ENCODE data around the gene OCIAD1. TPM values are rescaled to one million over a fixed set of nuclear protein-coding genes. Genes with fewer than 3 reads are reported as not detected.

The OCIAD1 gene
- polyA plus RNA-seq, 3 donors = 112 to 145 (median 139) TPM

DNA sequence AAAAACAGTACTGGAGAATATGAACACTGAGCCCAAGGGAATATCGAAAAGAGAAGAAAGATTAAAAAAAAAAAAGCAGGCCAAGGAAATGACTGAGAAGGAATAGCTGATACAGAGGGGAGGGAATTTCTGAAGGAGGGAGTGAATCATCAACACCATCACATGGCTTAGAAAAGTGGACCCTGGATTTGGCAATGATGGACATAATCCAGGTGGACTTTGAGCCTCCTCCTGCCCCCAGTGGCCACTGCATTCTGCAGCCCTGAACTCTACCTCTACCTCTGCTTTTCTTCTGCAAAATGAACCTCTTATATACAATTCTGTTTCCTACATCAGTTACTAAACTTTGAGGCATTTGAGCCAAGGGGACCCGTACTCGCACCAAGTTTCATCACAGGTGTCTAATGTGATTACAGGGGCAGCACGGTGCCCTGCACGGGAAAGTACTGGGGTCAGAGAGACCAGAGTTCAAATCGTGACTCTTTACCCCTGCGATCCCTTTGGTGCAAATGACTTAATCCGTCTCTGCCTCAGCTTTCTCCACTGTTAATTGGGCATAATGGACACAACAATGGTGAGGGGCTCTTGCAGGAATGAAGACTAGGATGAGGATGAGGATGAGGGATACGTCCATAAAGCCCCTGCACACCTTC lies 74.6 kb downstream of the OCIAD1 start:
- no peak for DNase-seq
- intact Hi-C loops (cut with micrococcal nuclease) = no loop called here
- peaks cover 6 to 9% of the 10 kb centered on the region in 2 donors for H3K4me1 ChIP-seq (ENCODE audit: control insufficient read depth in 1 of 2, insufficient read depth in 2 of 2, low read length in 2 of 2)
- H3K9me3 Mint-ChIP-seq = peaks cover 0 to 6% (median 2%) of the 10 kb centered on the region in 7 donors
- no peaks in the 10 kb centered on the region for H3K36me3 ChIP-seq (replicated peaks in 1 of 2; ENCODE audit: control insufficient read depth in 1 of 2, insufficient read depth in 2 of 2, low read length in 2 of 2)
- H3K79me2 ChIP-seq (ENCODE audit: insufficient read depth, low read length) = no peaks in the 10 kb centered on the region
- H3K36me3 Mint-ChIP-seq = peaks cover 0 to 2% of the 10 kb centered on the region in 2 donors
- peaks cover 0 to 3% of the 10 kb centered on the region in 2 donors for H3K27me3 ChIP-seq (ENCODE audit: control insufficient read depth in 2 of 2, insufficient read depth in 2 of 2, low read length in 2 of 2)
- peaks cover 4 to 9% (median 6%) of the 10 kb centered on the region in 3 donors for H3K27me3 Mint-ChIP-seq (ENCODE audit: low read depth in 3 of 3)
- WGBS (ENCODE audit: insufficient coverage) = 100% methylated on average over 3 of the region's 9 CpGs
- H4K20me1 ChIP-seq (ENCODE audit: insufficient read depth, low read length) = no peaks in the 10 kb centered on the region
- no peak overlapping the region for H3K9ac ChIP-seq (ENCODE audit: insufficient read depth, low read length, poor library complexity, severe bottlenecking)
- H3K4me3 Mint-ChIP-seq = peak overlapping the region; percentile 81 to 87
- H3K4me3 ChIP-seq (replicated peaks in 1 of 3; ENCODE audit: low read depth in 2 of 3, low read length in 3 of 3) = peak overlapping the region in 1 of 3 experiments; percentile 74
- no peak overlapping the region for H3K27ac Mint-ChIP-seq
- H3K9me3 ChIP-seq (replicated peaks in 1 of 2; ENCODE audit: control insufficient read depth in 1 of 2, insufficient read depth in 1 of 2, low read length in 2 of 2) = peaks cover 0 to 2% of the 10 kb centered on the region in 2 donors
- H2AFZ ChIP-seq (ENCODE audit: insufficient read depth, low read depth, low read length, poor library complexity, severe bottlenecking) = peak overlapping the region; percentile 86
- peaks cover 12% of the 10 kb centered on the region for H3K4me1 Mint-ChIP-seq
- TF ChIP-seq, protein P1, sequence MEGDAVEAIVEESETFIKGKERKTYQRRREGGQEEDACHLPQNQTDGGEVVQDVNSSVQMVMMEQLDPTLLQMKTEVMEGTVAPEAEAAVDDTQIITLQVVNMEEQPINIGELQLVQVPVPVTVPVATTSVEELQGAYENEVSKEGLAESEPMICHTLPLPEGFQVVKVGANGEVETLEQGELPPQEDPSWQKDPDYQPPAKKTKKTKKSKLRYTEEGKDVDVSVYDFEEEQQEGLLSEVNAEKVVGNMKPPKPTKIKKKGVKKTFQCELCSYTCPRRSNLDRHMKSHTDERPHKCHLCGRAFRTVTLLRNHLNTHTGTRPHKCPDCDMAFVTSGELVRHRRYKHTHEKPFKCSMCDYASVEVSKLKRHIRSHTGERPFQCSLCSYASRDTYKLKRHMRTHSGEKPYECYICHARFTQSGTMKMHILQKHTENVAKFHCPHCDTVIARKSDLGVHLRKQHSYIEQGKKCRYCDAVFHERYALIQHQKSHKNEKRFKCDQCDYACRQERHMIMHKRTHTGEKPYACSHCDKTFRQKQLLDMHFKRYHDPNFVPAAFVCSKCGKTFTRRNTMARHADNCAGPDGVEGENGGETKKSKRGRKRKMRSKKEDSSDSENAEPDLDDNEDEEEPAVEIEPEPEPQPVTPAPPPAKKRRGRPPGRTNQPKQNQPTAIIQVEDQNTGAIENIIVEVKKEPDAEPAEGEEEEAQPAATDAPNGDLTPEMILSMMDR (IDR thresholded peaks at IDR 0.05) = no peak
- H3K4me2 ChIP-seq (replicated peaks; ENCODE audit: extremely low read depth, low read length, poor library complexity, severe bottlenecking) = peak overlapping the region; percentile 69
- no peak overlapping the region for H3K27ac ChIP-seq (ENCODE audit: low read depth in 1 of 2, low read length in 2 of 2)

DNA sequence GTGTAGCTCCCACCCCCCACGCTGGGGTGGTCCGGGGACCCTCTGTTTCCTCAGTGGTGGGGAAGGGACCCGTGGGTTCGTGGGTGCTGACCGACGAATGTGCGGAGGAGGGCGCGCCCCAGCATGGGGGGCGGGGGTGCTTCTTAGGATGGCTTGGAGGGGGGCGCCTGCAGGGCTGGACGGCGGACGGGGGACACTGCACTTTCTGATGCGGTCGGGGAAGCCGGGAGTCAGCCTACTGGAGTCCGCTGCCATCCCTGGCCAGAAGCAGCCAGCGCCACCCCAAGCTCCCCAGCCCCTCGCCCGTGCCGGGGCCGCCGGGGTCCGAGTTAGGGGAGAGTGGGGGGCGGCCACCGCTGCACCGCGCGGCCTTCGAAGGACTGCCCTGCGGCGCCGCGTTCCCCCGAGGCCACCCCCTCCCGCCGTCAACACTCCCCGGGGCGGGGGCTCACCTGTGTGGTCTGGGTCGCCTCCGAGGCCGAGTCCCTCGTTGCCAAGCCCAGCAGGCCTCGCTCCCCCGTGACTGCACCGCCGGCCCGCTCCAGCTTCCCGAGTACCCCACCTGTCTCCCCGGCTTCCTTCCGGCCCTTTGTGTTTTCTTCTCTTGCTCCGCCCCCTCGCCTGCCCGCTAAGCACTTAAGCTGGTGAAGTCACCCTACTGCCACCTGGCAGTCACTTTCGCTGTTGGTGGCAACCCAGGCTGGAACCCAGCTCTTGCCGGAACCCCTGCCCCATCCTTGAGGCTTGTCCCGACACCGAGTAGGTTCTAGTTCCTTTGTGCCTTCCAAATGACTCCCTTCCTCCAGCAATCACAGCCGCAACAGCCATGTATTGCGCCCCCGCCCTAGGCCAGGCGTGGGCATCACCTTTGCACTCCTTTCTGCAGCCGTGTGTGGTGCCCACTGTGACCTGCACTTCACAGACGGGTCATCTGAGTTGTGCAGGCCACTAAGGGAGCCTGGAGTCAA lies 75.6 kb downstream of the OCIAD1 start, which contains the start of gene OCIAD2:
Gene OCIAD2 (minus strand): TSS at position 569 of the 968 bp plus-strand sequence. CDS start 2,225 bp downstream, outside the sequence.
- no peaks in the 10 kb centered on the region for H3K36me3 ChIP-seq (replicated peaks in 1 of 2; ENCODE audit: control insufficient read depth in 1 of 2, insufficient read depth in 2 of 2, low read length in 2 of 2)
- H3K4me1 ChIP-seq (ENCODE audit: control insufficient read depth in 1 of 2, insufficient read depth in 2 of 2, low read length in 2 of 2) = peaks cover 6 to 9% of the 10 kb centered on the region in 2 donors
- 8% methylated on average over 62 of the region's 65 CpGs for whole genome bisulfite sequencing (ENCODE audit: insufficient coverage)
- intact Hi-C loops (cut with micrococcal nuclease) = no loop called here
- H3K27me3 ChIP-seq (ENCODE audit: control insufficient read depth in 2 of 2, insufficient read depth in 2 of 2, low read length in 2 of 2) = peaks cover 0 to 3% of the 10 kb centered on the region in 2 donors
- DNase-seq = peak; percentile 7 to 24 (median 8)
- peaks cover 0 to 2% of the 10 kb centered on the region in 2 donors for H3K9me3 ChIP-seq (replicated peaks in 1 of 2; ENCODE audit: control insufficient read depth in 1 of 2, insufficient read depth in 1 of 2, low read length in 2 of 2)
- H3K27ac ChIP-seq (ENCODE audit: low read depth in 1 of 2, low read length in 2 of 2) = no peak within 1 kb of the TSS
- peak within 1 kb of the TSS; percentile 86 for H2AFZ ChIP-seq (ENCODE audit: insufficient read depth, low read depth, low read length, poor library complexity, severe bottlenecking)
- peak within 1 kb of the TSS; percentile 87 to 97 for H3K4me3 Mint-ChIP-seq
- H3K4me1 Mint-ChIP-seq = peaks cover 12% of the 10 kb centered on the region
- H3K4me2 ChIP-seq (replicated peaks; ENCODE audit: extremely low read depth, low read length, poor library complexity, severe bottlenecking) = peak within 1 kb of the TSS; percentile 69
- H3K27ac Mint-ChIP-seq = peak within 1 kb of the TSS in 3 of 7 donors; percentile 24 to 57 (median 50)
- H3K27me3 Mint-ChIP-seq (ENCODE audit: low read depth in 3 of 3) = peaks cover 4 to 9% (median 6%) of the 10 kb centered on the region in 3 donors
- peak within 1 kb of the TSS; percentile 43 to 74 (median 59) for H3K4me3 ChIP-seq (replicated peaks in 1 of 3; ENCODE audit: low read depth in 2 of 3, low read length in 3 of 3)
- no peaks in the 10 kb centered on the region for H3K79me2 ChIP-seq (ENCODE audit: insufficient read depth, low read length)
- TF ChIP-seq, protein P1 (IDR thresholded peaks at IDR 0.05) = peak; percentile 14
- peaks cover 0 to 2% of the 10 kb centered on the region in 2 donors for H3K36me3 Mint-ChIP-seq
- peaks cover 0 to 8% (median 3%) of the 10 kb centered on the region in 7 donors for H3K9me3 Mint-ChIP-seq
- peak within 1 kb of the TSS; percentile 62 for H3K9ac ChIP-seq (ENCODE audit: insufficient read depth, low read length, poor library complexity, severe bottlenecking)
- no peaks in the 10 kb centered on the region for H4K20me1 ChIP-seq (ENCODE audit: insufficient read depth, low read length)
